GM23338 (cell line): ENCODE data around the gene HNRNPR.

Experiments
- CREB1 ChIP-seq: fragments of 250-450 bp; sonication (Bioruptor Pico); IDR thresholded peaks from 2 replicates; pipeline ENCODE4 v1.5.0; 2020; ENCODE audit warnings: low read depth, mild to moderate bottlenecking, moderate library complexity
- EZH2 ChIP-seq: fragments of 200-600 bp; sonication (generic); IDR thresholded peaks from one replicate; pipeline ENCODE4 v1.8.0; 2017; ENCODE audit warnings: antibody characterized with exemption, mild to moderate bottlenecking, low read depth; ENCODE audit not compliant: unreplicated experiment
- EZH2phosphoT487 ChIP-seq: fragments of 200-600 bp; sonication (generic); IDR thresholded peaks from one replicate; pipeline ENCODE4 v1.8.1; 2018; ENCODE audit warnings: antibody characterized with exemption; ENCODE audit not compliant: unreplicated experiment
- NANOG ChIP-seq: IDR thresholded peaks from 2 replicates; pipeline ENCODE4 v1.6.1; 2016; ENCODE audit warnings: antibody characterized with exemption, borderline replicate concordance
- POLR2AphosphoS5 ChIP-seq: IDR thresholded peaks from 2 replicates; pipeline ENCODE4 v1.6.1; 2016; ENCODE audit warnings: antibody characterized with exemption, low read depth
- STAT1 ChIP-seq: IDR thresholded peaks from one replicate; pipeline ENCODE4 v1.6.1; 2016; ENCODE audit warnings: antibody characterized with exemption; ENCODE audit not compliant: unreplicated experiment
- ZNF331 ChIP-seq: fragments of 250-450 bp; sonication (Bioruptor Pico); IDR thresholded peaks from 2 replicates; pipeline ENCODE4 v1.5.0; 2020; ENCODE audit warnings: low read depth, mild to moderate bottlenecking, moderate library complexity
- TF ChIP-seq, protein P1 (sequence below), 2 experiments: fragments of 200-600 bp in 1 of 2; sonication (generic) in 1 of 2; conservative IDR thresholded peaks; 2 replicates each; pipeline versions ENCODE4 v1.5.1 to v1.6.1; 2016 to 2017; ENCODE audit warnings: antibody characterized with exemption in 2 of 2, low read depth in 2 of 2, mild to moderate bottlenecking in 2 of 2, moderate library complexity in 1 of 2
- TF ChIP-seq, protein P2 (sequence below): IDR thresholded peaks from one replicate; pipeline ENCODE4 v1.6.1; 2018; ENCODE audit warnings: antibody characterized with exemption; ENCODE audit not compliant: unreplicated experiment
- TF ChIP-seq, protein P3 (sequence below): fragments of 250-450 bp; sonication (Bioruptor Pico); IDR thresholded peaks from 2 replicates; pipeline ENCODE4 v1.5.0; 2020; ENCODE audit warnings: mild to moderate bottlenecking, moderate library complexity
- TF ChIP-seq, protein P4 (sequence below): IDR thresholded peaks from 2 replicates; pipeline ENCODE4 v1.6.1; 2016; ENCODE audit warnings: antibody characterized with exemption

GRCh38 chr1:23366598-23366997, 22.5 kb upstream of the HNRNPR start:
- TF ChIP-seq, protein P1, sequence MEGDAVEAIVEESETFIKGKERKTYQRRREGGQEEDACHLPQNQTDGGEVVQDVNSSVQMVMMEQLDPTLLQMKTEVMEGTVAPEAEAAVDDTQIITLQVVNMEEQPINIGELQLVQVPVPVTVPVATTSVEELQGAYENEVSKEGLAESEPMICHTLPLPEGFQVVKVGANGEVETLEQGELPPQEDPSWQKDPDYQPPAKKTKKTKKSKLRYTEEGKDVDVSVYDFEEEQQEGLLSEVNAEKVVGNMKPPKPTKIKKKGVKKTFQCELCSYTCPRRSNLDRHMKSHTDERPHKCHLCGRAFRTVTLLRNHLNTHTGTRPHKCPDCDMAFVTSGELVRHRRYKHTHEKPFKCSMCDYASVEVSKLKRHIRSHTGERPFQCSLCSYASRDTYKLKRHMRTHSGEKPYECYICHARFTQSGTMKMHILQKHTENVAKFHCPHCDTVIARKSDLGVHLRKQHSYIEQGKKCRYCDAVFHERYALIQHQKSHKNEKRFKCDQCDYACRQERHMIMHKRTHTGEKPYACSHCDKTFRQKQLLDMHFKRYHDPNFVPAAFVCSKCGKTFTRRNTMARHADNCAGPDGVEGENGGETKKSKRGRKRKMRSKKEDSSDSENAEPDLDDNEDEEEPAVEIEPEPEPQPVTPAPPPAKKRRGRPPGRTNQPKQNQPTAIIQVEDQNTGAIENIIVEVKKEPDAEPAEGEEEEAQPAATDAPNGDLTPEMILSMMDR (conservative IDR thresholded peaks at IDR 0.05; ENCODE audit: low read depth in 2 of 2), result no peak
- TF ChIP-seq EZH2, result no peak
- no peak for TF ChIP-seq POLR2AphosphoS5
- TF ChIP-seq, protein P2, sequence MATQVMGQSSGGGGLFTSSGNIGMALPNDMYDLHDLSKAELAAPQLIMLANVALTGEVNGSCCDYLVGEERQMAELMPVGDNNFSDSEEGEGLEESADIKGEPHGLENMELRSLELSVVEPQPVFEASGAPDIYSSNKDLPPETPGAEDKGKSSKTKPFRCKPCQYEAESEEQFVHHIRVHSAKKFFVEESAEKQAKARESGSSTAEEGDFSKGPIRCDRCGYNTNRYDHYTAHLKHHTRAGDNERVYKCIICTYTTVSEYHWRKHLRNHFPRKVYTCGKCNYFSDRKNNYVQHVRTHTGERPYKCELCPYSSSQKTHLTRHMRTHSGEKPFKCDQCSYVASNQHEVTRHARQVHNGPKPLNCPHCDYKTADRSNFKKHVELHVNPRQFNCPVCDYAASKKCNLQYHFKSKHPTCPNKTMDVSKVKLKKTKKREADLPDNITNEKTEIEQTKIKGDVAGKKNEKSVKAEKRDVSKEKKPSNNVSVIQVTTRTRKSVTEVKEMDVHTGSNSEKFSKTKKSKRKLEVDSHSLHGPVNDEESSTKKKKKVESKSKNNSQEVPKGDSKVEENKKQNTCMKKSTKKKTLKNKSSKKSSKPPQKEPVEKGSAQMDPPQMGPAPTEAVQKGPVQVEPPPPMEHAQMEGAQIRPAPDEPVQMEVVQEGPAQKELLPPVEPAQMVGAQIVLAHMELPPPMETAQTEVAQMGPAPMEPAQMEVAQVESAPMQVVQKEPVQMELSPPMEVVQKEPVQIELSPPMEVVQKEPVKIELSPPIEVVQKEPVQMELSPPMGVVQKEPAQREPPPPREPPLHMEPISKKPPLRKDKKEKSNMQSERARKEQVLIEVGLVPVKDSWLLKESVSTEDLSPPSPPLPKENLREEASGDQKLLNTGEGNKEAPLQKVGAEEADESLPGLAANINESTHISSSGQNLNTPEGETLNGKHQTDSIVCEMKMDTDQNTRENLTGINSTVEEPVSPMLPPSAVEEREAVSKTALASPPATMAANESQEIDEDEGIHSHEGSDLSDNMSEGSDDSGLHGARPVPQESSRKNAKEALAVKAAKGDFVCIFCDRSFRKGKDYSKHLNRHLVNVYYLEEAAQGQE, result no peak
- TF ChIP-seq NANOG, result no peak
- TF ChIP-seq EZH2phosphoT487, result no peak
- TF ChIP-seq CREB1 (CRISPR knock-in tag), result no peak
- TF ChIP-seq, protein P3, sequence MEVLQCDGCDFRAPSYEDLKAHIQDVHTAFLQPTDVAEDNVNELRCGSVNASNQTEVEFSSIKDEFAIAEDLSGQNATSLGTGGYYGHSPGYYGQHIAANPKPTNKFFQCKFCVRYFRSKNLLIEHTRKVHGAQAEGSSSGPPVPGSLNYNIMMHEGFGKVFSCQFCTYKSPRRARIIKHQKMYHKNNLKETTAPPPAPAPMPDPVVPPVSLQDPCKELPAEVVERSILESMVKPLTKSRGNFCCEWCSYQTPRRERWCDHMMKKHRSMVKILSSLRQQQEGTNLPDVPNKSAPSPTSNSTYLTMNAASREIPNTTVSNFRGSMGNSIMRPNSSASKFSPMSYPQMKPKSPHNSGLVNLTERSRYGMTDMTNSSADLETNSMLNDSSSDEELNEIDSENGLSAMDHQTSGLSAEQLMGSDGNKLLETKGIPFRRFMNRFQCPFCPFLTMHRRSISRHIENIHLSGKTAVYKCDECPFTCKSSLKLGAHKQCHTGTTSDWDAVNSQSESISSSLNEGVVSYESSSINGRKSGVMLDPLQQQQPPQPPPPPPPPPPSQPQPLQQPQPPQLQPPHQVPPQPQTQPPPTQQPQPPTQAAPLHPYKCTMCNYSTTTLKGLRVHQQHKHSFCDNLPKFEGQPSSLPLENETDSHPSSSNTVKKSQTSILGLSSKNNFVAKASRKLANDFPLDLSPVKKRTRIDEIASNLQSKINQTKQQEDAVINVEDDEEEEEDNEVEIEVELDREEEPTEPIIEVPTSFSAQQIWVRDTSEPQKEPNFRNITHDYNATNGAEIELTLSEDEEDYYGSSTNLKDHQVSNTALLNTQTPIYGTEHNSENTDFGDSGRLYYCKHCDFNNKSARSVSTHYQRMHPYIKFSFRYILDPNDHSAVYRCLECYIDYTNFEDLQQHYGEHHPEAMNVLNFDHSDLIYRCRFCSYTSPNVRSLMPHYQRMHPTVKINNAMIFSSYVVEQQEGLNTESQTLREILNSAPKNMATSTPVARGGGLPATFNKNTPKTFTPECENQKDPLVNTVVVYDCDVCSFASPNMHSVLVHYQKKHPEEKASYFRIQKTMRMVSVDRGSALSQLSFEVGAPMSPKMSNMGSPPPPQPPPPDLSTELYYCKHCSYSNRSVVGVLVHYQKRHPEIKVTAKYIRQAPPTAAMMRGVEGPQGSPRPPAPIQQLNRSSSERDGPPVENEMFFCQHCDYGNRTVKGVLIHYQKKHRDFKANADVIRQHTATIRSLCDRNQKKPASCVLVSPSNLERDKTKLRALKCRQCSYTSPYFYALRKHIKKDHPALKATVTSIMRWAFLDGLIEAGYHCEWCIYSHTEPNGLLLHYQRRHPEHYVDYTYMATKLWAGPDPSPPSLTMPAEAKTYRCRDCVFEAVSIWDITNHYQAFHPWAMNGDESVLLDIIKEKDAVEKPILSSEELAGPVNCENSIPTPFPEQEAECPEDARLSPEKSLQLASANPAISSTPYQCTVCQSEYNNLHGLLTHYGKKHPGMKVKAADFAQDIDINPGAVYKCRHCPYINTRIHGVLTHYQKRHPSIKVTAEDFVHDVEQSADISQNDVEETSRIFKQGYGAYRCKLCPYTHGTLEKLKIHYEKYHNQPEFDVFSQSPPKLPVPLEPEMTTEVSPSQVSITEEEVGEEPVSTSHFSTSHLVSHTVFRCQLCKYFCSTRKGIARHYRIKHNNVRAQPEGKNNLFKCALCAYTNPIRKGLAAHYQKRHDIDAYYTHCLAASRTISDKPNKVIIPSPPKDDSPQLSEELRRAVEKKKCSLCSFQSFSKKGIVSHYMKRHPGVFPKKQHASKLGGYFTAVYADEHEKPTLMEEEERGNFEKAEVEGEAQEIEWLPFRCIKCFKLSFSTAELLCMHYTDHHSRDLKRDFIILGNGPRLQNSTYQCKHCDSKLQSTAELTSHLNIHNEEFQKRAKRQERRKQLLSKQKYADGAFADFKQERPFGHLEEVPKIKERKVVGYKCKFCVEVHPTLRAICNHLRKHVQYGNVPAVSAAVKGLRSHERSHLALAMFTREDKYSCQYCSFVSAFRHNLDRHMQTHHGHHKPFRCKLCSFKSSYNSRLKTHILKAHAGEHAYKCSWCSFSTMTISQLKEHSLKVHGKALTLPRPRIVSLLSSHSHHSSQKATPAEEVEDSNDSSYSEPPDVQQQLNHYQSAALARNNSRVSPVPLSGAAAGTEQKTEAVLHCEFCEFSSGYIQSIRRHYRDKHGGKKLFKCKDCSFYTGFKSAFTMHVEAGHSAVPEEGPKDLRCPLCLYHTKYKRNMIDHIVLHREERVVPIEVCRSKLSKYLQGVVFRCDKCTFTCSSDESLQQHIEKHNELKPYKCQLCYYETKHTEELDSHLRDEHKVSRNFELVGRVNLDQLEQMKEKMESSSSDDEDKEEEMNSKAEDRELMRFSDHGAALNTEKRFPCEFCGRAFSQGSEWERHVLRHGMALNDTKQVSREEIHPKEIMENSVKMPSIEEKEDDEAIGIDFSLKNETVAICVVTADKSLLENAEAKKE (CRISPR knock-in tag), result no peak
- no peak for TF ChIP-seq STAT1
- TF ChIP-seq ZNF331 (CRISPR knock-in tag), result no peak
- TF ChIP-seq, protein P4, sequence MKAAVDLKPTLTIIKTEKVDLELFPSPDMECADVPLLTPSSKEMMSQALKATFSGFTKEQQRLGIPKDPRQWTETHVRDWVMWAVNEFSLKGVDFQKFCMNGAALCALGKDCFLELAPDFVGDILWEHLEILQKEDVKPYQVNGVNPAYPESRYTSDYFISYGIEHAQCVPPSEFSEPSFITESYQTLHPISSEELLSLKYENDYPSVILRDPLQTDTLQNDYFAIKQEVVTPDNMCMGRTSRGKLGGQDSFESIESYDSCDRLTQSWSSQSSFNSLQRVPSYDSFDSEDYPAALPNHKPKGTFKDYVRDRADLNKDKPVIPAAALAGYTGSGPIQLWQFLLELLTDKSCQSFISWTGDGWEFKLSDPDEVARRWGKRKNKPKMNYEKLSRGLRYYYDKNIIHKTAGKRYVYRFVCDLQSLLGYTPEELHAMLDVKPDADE, result no peak
